Measurements from ENCODE around the gene EPC1.

DNA sequence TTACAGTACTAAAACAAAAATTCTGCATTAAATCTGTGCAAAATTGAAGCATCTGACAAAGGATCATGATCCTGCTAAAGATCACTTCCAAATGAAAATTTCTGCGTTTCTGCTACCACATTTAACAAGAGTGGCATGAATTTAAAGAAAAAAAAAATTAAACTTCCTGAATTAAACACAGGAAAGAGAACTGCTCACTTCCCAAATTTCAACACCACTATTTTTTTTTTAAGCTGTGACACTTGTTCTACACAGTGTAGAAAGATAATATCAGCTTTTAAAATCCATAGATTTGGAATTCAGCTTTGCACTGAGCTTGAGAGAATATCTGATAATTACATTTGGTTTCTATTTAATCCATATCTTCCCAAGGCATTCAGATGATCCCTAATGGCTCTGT, 73.6 kb downstream of the EPC1 start:
- TF ChIP-seq, protein P1, sequence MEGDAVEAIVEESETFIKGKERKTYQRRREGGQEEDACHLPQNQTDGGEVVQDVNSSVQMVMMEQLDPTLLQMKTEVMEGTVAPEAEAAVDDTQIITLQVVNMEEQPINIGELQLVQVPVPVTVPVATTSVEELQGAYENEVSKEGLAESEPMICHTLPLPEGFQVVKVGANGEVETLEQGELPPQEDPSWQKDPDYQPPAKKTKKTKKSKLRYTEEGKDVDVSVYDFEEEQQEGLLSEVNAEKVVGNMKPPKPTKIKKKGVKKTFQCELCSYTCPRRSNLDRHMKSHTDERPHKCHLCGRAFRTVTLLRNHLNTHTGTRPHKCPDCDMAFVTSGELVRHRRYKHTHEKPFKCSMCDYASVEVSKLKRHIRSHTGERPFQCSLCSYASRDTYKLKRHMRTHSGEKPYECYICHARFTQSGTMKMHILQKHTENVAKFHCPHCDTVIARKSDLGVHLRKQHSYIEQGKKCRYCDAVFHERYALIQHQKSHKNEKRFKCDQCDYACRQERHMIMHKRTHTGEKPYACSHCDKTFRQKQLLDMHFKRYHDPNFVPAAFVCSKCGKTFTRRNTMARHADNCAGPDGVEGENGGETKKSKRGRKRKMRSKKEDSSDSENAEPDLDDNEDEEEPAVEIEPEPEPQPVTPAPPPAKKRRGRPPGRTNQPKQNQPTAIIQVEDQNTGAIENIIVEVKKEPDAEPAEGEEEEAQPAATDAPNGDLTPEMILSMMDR (IDR thresholded peaks at IDR 0.05; ENCODE audit: low read length): no peak
- TF ChIP-seq EZH2 (IDR thresholded peaks at IDR 0.05; ENCODE audit: borderline replicate concordance, low read length): no peak
